GOT3 (cell line): ENCODE measurements around the gene NRXN2.

Source experiments
- DNase-seq: peaks from one replicate; lab custom pipeline; 2025; ENCODE audit warnings: mixed read lengths; lab: John Stamatoyannopoulos, UW

NRXN2 gene

GRCh38 chr11:64759131-64759721, 36.2 kb upstream of the NRXN2 start:
- no peak for DNase-seq

- DNase-seq = no peak
These were observed 35.5 kb upstream of the NRXN2 start for GRCh38 chr11:64758330-64759079.

GRCh38 chr11:64757549-64758329, 34.7 kb upstream of the NRXN2 start:
- no peak for DNase-seq

DNA sequence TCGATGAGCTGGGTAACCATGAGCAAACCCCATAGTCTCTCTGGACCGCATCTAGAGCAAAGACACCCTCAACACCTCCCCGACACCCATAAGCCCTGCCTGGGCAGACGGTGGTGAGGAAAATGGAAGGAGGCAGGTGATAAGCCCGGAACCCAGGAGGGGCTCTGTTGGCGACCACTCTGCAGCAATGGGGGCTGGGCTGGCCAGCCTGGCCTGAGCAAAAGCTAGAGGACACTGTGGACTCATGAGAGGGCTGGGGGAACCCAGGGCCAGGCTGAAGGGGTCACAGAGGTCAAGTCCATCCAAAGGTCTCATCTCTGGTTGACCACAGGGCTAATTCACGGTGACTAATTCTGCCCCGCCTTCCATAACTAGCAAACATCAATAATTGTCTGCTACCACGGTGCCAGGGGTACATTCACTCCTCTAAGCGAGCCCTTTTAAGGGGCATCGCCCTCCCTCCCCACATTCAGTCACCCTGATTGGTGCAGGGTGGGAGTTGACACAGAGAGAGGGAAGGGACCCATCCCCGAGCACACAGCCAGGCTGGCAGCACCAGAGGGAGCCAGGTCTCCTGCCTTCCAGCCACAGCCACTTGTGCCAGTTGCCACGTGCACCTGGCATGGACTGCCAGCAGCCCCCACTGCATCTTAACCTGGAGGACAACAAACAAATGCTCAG, 32.8 kb upstream of the NRXN2 start:
- DNase-seq = no peak

GRCh38 chr11:64754919-64755662, 32.1 kb upstream of the NRXN2 start:
- DNase-seq = no peak

GRCh38 chr11:64754124-64754918, 31.3 kb upstream of the NRXN2 start:
- no peak for DNase-seq

GRCh38 chr11:64753380-64754123, 30.6 kb upstream of the NRXN2 start:
- DNase-seq = no peak

DNA sequence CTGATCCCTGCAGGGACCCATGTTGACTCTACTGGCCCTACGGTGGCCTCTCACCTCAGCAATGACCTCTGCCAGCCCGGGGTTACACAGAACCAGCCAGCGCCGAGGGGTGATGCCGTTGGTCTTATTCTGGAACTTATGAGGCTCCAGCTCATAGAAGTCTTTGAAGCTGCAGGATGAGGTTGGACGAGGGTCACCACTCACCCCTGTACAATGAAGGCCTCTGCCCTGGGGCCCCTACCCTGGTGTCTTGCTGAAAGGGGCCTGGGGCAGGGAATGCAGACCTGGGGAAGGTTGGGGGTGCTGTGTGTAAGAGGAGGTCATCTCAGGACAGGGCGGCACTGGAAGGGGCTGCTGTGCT, 30.0 kb upstream of the NRXN2 start:
- no peak for DNase-seq

- no peak for DNase-seq
These were observed 29.4 kb upstream of the NRXN2 start for GRCh38 chr11:64752175-64752970.

- no peak for DNase-seq
These were observed 28.6 kb upstream of the NRXN2 start for GRCh38 chr11:64751580-64751979.

GRCh38 chr11:64751136-64751535, 28.1 kb upstream of the NRXN2 start:
- DNase-seq = no peak

GRCh38 chr11:64750361-64751054, 27.5 kb upstream of the NRXN2 start:
- no peak for DNase-seq

GRCh38 chr11:64747961-64748665, 25.1 kb upstream of the NRXN2 start:
- DNase-seq = no peak

DNA sequence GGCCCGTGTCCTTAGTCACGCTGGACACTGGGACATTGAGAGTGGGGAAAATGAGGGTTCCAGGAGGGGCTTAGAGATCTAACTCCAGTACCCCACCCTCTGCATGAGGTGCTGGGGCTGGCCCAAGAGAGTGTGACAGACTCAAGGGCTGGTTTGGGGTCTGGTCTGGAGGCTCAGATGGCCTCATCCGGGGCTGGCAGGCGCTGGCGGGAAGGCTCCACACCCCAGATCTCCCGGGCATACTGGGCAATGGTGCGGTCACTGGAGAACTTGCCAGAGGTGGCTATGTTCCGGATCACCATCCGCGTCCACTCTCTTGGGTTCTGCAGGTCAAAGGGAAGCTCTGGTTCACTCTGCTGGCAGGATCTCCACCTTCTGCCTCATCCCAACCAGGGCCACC, 23.5 kb upstream of the NRXN2 start:
- no peak for DNase-seq

- no peak for DNase-seq
These were observed 22.7 kb upstream of the NRXN2 start for GRCh38 chr11:64745521-64746328.

GRCh38 chr11:64745189-64745520, 22.2 kb upstream of the NRXN2 start:
- DNase-seq = no peak

GRCh38 chr11:64744544-64745188, 21.7 kb upstream of the NRXN2 start:
- DNase-seq = no peak
